H1 (cell line): ENCODE measurements around the gene LOXHD1. TPM values are rescaled to one million over a fixed set of nuclear protein-coding genes. Genes with fewer than 3 reads are reported as not detected.

ENCODE experiments used
- CREB1 ChIP-seq: IDR thresholded peaks from 2 replicates; pipeline ENCODE4 v1.6.1; 2012; ENCODE audit warnings: inconsistent platforms
- HDAC6 ChIP-seq: IDR thresholded peaks from one replicate; pipeline ENCODE4 v1.7.1; 2012; ENCODE audit warnings: low read depth, mild to moderate bottlenecking, inconsistent platforms, low read length, moderate library complexity
- SAP30 ChIP-seq: fragments of 300-600 bp; sonication (generic); IDR thresholded peaks from 2 replicates; pipeline ENCODE4 v1.7.1; 2012; ENCODE audit warnings: low read length, moderate library complexity, mild to moderate bottlenecking, inconsistent platforms; ENCODE audit not compliant: insufficient read depth, insufficient replicate concordance
- SP1 ChIP-seq: IDR thresholded peaks from 2 replicates; pipeline ENCODE4 v1.6.1; 2011; ENCODE audit warnings: low read depth, low read length
- polyA plus RNA-seq, 7 experiments: library from polyadenylated mRNA; depleted of rRNA in 3 of 7; stranded (reverse) in 5 of 7; unstranded in 2 of 7; fragments of >200 nt in 5 of 7; fragments of 200-250 nt in 2 of 7; gene quantifications; 1 replicate in 5 of 7; 2 replicates in 1 of 7; 4 replicates in 1 of 7; pipeline versions ENCODE4 v1.2.1 to v1.2.3, GENCODE V29; 2011 to 2013; ENCODE audit warnings: missing spikeins in 2 of 7, mixed read lengths in 2 of 7
- total RNA-seq: library from RNA; stranded (reverse); fragmentation: NEBNext Ultra II Directional; extraction: Animal tissue kit (Norgen Biotek cat#: 25700); gene quantifications from 2 replicates; pipeline ENCODE4 v1.2.1, GENCODE V29; 2021

The LOXHD1 gene
- total and polyA plus RNA-seq, 2 of the 8 experiments (the other 6 are each of a cell fraction or from before 2014, with no cell fraction given): 0.02 TPM; not detected in 1

GRCh38 chr18:46686186-46686585, 29.2 kb upstream of the LOXHD1 start (continued):
- TF ChIP-seq HDAC6 (no peak), CREB1 (no peak), SP1 (no peak), SAP30 (no peak)
